H1 (cell line): Measurements from ENCODE around the gene RADIL. TPM values are rescaled to one million over a fixed set of nuclear protein-coding genes. Genes with fewer than 3 reads are reported as not detected.

ENCODE experiments used
- CTCF ChIA-PET: fragments of 300-600 bp; sonication (Branson Sonifier 250); formaldehyde crosslinking; loops from one replicate; lab custom pipeline; 2021; ENCODE audit not compliant: partially characterized antibody; lab: Charles Lee
- POLR2A ChIA-PET: fragments of 300-600 bp; sonication (Branson Sonifier 250); formaldehyde crosslinking; loops from one replicate; lab custom pipeline; 2021; ENCODE audit warnings: inconsistent platforms; ENCODE audit not compliant: partially characterized antibody; lab: Charles Lee
- DNase-seq, 2 experiments: peaks; one replicate each; pipeline versions ENCODE4 v3.0.0 to v3.0.0-alpha.2; 2010 to 2022; ENCODE audit warnings: low spot score in 2 of 2, low read depth in 1 of 2, mixed read lengths in 1 of 2
- FAIRE-seq: peaks from 2 replicates; lab custom pipeline; 2011; peaks lifted over from hg19 to GRCh38; lab: Jason Lieb, UNC
- H2AFZ ChIP-seq: 2 replicates; pipeline ENCODE4 v1.8.1; 2012; ENCODE audit warnings: low read length, inconsistent platforms
- H2AK5ac ChIP-seq: 2 replicates; pipeline ENCODE4 v1.6.1; 2013; ENCODE audit warnings: low read depth, low read length
- H2BK120ac ChIP-seq: replicated peaks from 2 replicates; pipeline ENCODE3; 2013; ENCODE audit warnings: low read depth, low read length, inconsistent platforms
- H2BK12ac ChIP-seq: 2 replicates; pipeline ENCODE4 v1.6.1; 2013; ENCODE audit warnings: low read depth, low read length
- H2BK15ac ChIP-seq: 2 replicates; pipeline ENCODE4 v1.6.1; 2013; ENCODE audit warnings: low read length
- H2BK20ac ChIP-seq: 2 replicates; pipeline ENCODE4 v1.6.1; 2013; ENCODE audit warnings: low read length
- H2BK5ac ChIP-seq: 2 replicates; pipeline ENCODE4 v1.6.1; 2013; ENCODE audit warnings: low read depth, low read length
- H3K14ac ChIP-seq: 2 replicates; pipeline ENCODE4 v1.6.1; 2013; ENCODE audit warnings: inconsistent platforms; ENCODE audit not compliant: insufficient read length
- H3K18ac ChIP-seq: 2 replicates; pipeline ENCODE4 v1.6.1; 2013; ENCODE audit warnings: low read length; ENCODE audit errors: extremely low read depth
- H3K23ac ChIP-seq: 2 replicates; pipeline ENCODE4 v1.6.1; 2013; ENCODE audit warnings: inconsistent platforms; ENCODE audit not compliant: insufficient read length
- H3K23me2 ChIP-seq: 2 replicates; pipeline ENCODE4 v1.6.1; 2013; ENCODE audit warnings: low read depth, low read length
- H3K27ac ChIP-seq: 2 replicates; pipeline ENCODE4 v1.6.1; 2011; ENCODE audit warnings: low read depth, low read length, inconsistent platforms
- H3K27me3 ChIP-seq, 4 experiments: replicated peaks in 1 of 4; 1 replicate in 1 of 4; 2 replicates in 3 of 4; pipeline versions ENCODE4 v1.6.1 to v1.8.1; 2011 to 2013; ENCODE audit warnings: low read length in 3 of 4, mild to moderate bottlenecking in 3 of 4, inconsistent platforms in 2 of 4, mixed read lengths in 2 of 4, moderate library complexity in 1 of 4; ENCODE audit not compliant: control insufficient read depth in 3 of 4, insufficient read depth in 3 of 4; ENCODE audit errors: extremely low read depth in 1 of 4
- H3K36me3 ChIP-seq, 4 experiments: 2 replicates each; pipeline versions ENCODE4 v1.6.1 to v1.8.1; 2011 to 2013; ENCODE audit warnings: mild to moderate bottlenecking in 4 of 4, low read length in 3 of 4, moderate library complexity in 2 of 4, control low read depth in 1 of 4, inconsistent platforms in 1 of 4; ENCODE audit not compliant: insufficient read depth in 4 of 4, control insufficient read depth in 2 of 4
- H3K4ac ChIP-seq: replicated peaks from 2 replicates; pipeline ENCODE3; 2013; ENCODE audit warnings: low read length, low read depth, mixed read lengths, inconsistent platforms; ENCODE audit not compliant: insufficient read length
- H3K4me1 ChIP-seq, 4 experiments: replicated peaks in 1 of 4; 1 replicate in 1 of 4; 2 replicates in 3 of 4; pipeline versions ENCODE4 v1.6.1 to v1.8.1; 2011 to 2013; ENCODE audit warnings: low read length in 3 of 4, inconsistent platforms in 2 of 4, mixed read lengths in 1 of 4; ENCODE audit not compliant: insufficient read depth in 4 of 4, control insufficient read depth in 3 of 4
- H3K4me2 ChIP-seq, 2 experiments: 2 replicates each; pipeline versions ENCODE4 v1.6.1 to v1.8.1; 2011 to 2013; ENCODE audit warnings: low read depth in 2 of 2, low read length in 2 of 2, control low read depth in 1 of 2, inconsistent platforms in 1 of 2, mild to moderate bottlenecking in 1 of 2; ENCODE audit not compliant: insufficient read depth in 1 of 2
- H3K4me3 ChIP-seq, 4 experiments: fragments of 200-600, 300-600 bp in 1 of 4; sonication (generic), shearing (Covaris generic), sonication (Bioruptor Twin) in 1 of 4; 2 replicates each; pipeline versions ENCODE4 v1.5.1 to v1.8.1; 2011 to 2016; ENCODE audit warnings: low read length in 4 of 4, low read depth in 3 of 4, control low read depth in 2 of 4, inconsistent platforms in 2 of 4, mild to moderate bottlenecking in 2 of 4, mixed read lengths in 1 of 4, moderate library complexity in 1 of 4; ENCODE audit not compliant: insufficient read depth in 2 of 4; ENCODE audit errors: extremely low read depth in 1 of 4
- H3K56ac ChIP-seq: replicated peaks from 2 replicates; pipeline ENCODE3; 2013; ENCODE audit warnings: low read depth, mild to moderate bottlenecking, mixed read lengths, low read length, inconsistent platforms; ENCODE audit not compliant: insufficient read length
- H3K79me1 ChIP-seq: 2 replicates; pipeline ENCODE4 v1.6.1; 2013; ENCODE audit warnings: low read depth, low read length, control low read depth
- H3K79me2 ChIP-seq, 2 experiments: 2 replicates each; pipeline versions ENCODE4 v1.6.1 to v1.8.1; 2012 to 2013; ENCODE audit warnings: low read length in 2 of 2, mild to moderate bottlenecking in 2 of 2, inconsistent platforms in 1 of 2; ENCODE audit not compliant: insufficient read depth in 2 of 2, control insufficient read depth in 1 of 2
- H3K9ac ChIP-seq, 4 experiments: replicated peaks in 1 of 4; 1 replicate in 1 of 4; 2 replicates in 3 of 4; pipeline versions ENCODE4 v1.6.1 to v1.8.1; 2011 to 2013; ENCODE audit warnings: low read depth in 3 of 4, low read length in 3 of 4, control low read depth in 2 of 4, mild to moderate bottlenecking in 2 of 4, moderate library complexity in 2 of 4, inconsistent platforms in 1 of 4; ENCODE audit errors: extremely low read depth in 1 of 4
- H3K9me3 ChIP-seq, 2 experiments: 2 replicates each; pipeline versions ENCODE4 v1.6.1 to v1.8.1; 2012 to 2013; ENCODE audit warnings: mild to moderate bottlenecking in 2 of 2, moderate library complexity in 2 of 2, control low read depth in 1 of 2, inconsistent platforms in 1 of 2, low read depth in 1 of 2, low read length in 1 of 2, mixed read lengths in 1 of 2; ENCODE audit not compliant: insufficient read depth in 2 of 2
- H4K20me1 ChIP-seq, 2 experiments: replicated peaks in 1 of 2; 2 replicates each; pipeline versions ENCODE3 to v1.8.1; 2011 to 2013; ENCODE audit warnings: inconsistent platforms in 2 of 2, low read length in 2 of 2, mild to moderate bottlenecking in 1 of 2; ENCODE audit not compliant: insufficient read depth in 2 of 2, control insufficient read depth in 1 of 2
- H4K5ac ChIP-seq: 2 replicates; pipeline ENCODE4 v1.6.1; 2013; ENCODE audit warnings: low read length, low read depth, mixed read lengths, inconsistent platforms; ENCODE audit not compliant: insufficient read length
- H4K8ac ChIP-seq: 2 replicates; pipeline ENCODE4 v1.8.0; 2013; ENCODE audit warnings: mild to moderate bottlenecking, moderate library complexity, low read length, inconsistent platforms; ENCODE audit not compliant: insufficient read depth; ENCODE audit errors: extremely low read depth
- H4K91ac ChIP-seq: replicated peaks from 2 replicates; pipeline ENCODE3; 2013; ENCODE audit warnings: low read length, mixed read lengths, inconsistent platforms; ENCODE audit not compliant: insufficient read length
- CBX8 ChIP-seq: fragments of 300-800, 300-1000 bp; sonication (generic); IDR thresholded peaks from 2 replicates; pipeline ENCODE4 v1.7.1; 2016; ENCODE audit warnings: low read depth, low read length, borderline replicate concordance
- GTF2F1 ChIP-seq: IDR thresholded peaks from 2 replicates; pipeline ENCODE4 v1.6.1; 2012; ENCODE audit warnings: low read depth, low read length, improper control_type of control experiment, borderline replicate concordance
- PHF8 ChIP-seq: fragments of 200-600 bp; sonication (generic); conservative IDR thresholded peaks from 2 replicates; pipeline ENCODE4 v1.7.1; 2012; ENCODE audit warnings: low read depth, mild to moderate bottlenecking, inconsistent platforms, low read length, moderate library complexity
- RAD21 ChIP-seq, 2 experiments: IDR thresholded peaks in 1 of 2; conservative IDR thresholded peaks in 1 of 2; 2 replicates each; pipeline ENCODE4 v1.6.1; 2011; ENCODE audit warnings: low read depth in 2 of 2, low read length in 2 of 2, improper control_type of control experiment in 1 of 2, inconsistent platforms in 1 of 2, mild to moderate bottlenecking in 1 of 2, moderate library complexity in 1 of 2
- ZNF274 ChIP-seq: IDR thresholded peaks from 2 replicates; pipeline ENCODE4 v1.7.0; 2012; ENCODE audit warnings: low read length, borderline replicate concordance; ENCODE audit errors: extremely low read depth
- WGBS, 2 experiments: shearing (Covaris generic) in 1 of 2; methylation state at CpG; one replicate each; pipeline versions ENCODE4 v1.1.6 to v1.1.7; 2013 to 2015; ENCODE audit warnings: low lambda C conversion rate in 2 of 2, mixed read lengths in 2 of 2, inconsistent platforms in 1 of 2, low coverage in 1 of 2, missing lambda C conversion rate in 1 of 2; ENCODE audit not compliant: insufficient replicate concordance in 2 of 2, insufficient coverage in 1 of 2, insufficient read length in 1 of 2; ENCODE audit errors: extremely low coverage in 1 of 2, missing lambda C conversion rate in 1 of 2; 5-methylcytosine and 5-hydroxymethylcytosine counted together
- polyA plus RNA-seq, 7 experiments: library from polyadenylated mRNA; depleted of rRNA in 3 of 7; stranded (reverse) in 5 of 7; unstranded in 2 of 7; fragments of >200 nt in 5 of 7; fragments of 200-250 nt in 2 of 7; gene quantifications; 1 replicate in 5 of 7; 2 replicates in 1 of 7; 4 replicates in 1 of 7; pipeline versions ENCODE4 v1.2.1 to v1.2.3, GENCODE V29; 2011 to 2013; ENCODE audit warnings: missing spikeins in 2 of 7, mixed read lengths in 2 of 7
- total RNA-seq: library from RNA; stranded (reverse); fragmentation: NEBNext Ultra II Directional; extraction: Animal tissue kit (Norgen Biotek cat#: 25700); gene quantifications from 2 replicates; pipeline ENCODE4 v1.2.1, GENCODE V29; 2021
- TF ChIP-seq, protein P1 (sequence below), 3 experiments: IDR thresholded peaks; 1 replicate in 2 of 3; 2 replicates in 1 of 3; pipeline versions ENCODE4 v1.5.1 to v1.6.1; 2011; ENCODE audit warnings: low read length in 3 of 3, mild to moderate bottlenecking in 3 of 3, inconsistent platforms in 2 of 3, low read depth in 1 of 3, moderate library complexity in 1 of 3; ENCODE audit not compliant: insufficient read depth in 1 of 3; ENCODE audit errors: control extremely low read depth in 1 of 3

The RADIL gene
- total and polyA plus RNA-seq, 2 of the 8 experiments (the other 6 are each of a cell fraction or from before 2014, with no cell fraction given) = 5.0 to 5.4 TPM

DNA sequence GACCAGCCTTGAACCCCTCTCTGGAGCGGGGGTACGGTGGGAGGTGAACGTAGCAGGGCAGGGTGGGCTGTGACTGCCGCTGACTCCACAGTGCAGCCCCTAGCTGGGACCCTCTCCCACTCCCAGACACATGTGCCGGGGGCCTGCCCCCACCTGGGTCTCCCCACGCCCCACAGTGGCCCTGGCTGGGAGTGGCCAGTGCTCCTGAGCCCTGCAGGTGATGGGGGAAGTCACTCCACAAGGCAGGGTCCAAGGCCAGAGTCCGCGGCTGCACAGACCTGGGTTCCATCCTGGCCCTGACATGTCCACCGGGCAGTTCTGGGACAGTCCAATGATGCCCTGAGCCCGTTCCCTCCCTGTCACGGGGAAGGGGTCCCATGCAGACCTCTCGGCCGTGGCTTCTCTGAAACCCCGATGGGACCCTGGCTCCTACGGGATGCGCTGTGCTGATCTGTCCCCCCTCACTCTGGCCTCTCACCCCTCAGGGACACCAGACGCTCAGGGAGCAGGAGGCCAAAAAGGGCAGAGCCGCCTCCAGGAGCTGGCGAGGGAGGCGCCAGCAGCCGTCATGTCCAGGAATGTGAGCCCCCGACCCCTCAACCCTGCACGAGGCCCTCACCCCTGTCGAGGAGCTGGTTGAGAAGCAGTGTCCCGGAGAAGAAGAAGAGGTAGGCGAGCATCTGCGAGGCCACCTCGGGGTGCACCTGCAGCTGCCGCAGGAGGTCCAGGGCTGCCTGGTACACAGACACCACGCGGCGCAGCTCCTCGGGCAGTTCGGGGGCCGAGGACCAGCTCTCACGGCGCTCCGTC is 67.7 kb downstream of the RADIL start:
- Histone ChIP-seq H2BK5ac (no peak overlapping the region), H2BK120ac (no peak overlapping the region), H3K27ac (no peak overlapping the region)

More for the DNA sequence above, 67.7 kb downstream of the RADIL start:
- FAIRE-seq (no peak), DNase-seq (peak in 1 of 2 experiments; percentile 61)
- Histone ChIP-seq H2AK5ac (no peak overlapping the region), H3K23ac (no peak overlapping the region), H3K14ac (no peak overlapping the region), H3K23me2 (no peaks in the 10 kb centered on the region), H4K91ac (no peak overlapping the region), H2AFZ (no peak overlapping the region), H3K18ac (no peak overlapping the region), H2BK20ac (no peak overlapping the region), H2BK12ac (no peak overlapping the region), H4K5ac (no peak overlapping the region), H3K36me3 (no peaks in the 10 kb centered on the region), H3K9me3 (no peaks in the 10 kb centered on the region), H3K56ac (no peak overlapping the region), H4K20me1 (peaks cover 0 to 2% of the 10 kb centered on the region in 2 experiments), H3K4me1 (no peaks in the 10 kb centered on the region), H3K4me3 (no peak overlapping the region), H3K27me3 (no peaks in the 10 kb centered on the region), H3K79me2 (no peaks in the 10 kb centered on the region), H3K4ac (no peak overlapping the region), H3K4me2 (no peak overlapping the region), H2BK15ac (no peak overlapping the region), H3K79me1 (no peaks in the 10 kb centered on the region), H4K8ac (peak overlapping the region; percentile 71), H3K9ac (no peak overlapping the region)
- ChIA-PET CTCF (interaction anchor here (0.6 to 4.8 kb wide), 20 partner anchors 8 to 273 kb away, joined by 3 to 59 read pairs (median 3); no protein-coding TSS in a partner anchor), POLR2A (interaction anchor here (0.6 to 1.3 kb wide), 4 partner anchors 9 to 163 kb away, joined by 3 to 4 read pairs (median 4); no protein-coding TSS in a partner anchor)
- no peak for TF ChIP-seq PHF8
- TF ChIP-seq ZNF274 = no peak
- TF ChIP-seq GTF2F1 = no peak
- TF ChIP-seq, protein P1, sequence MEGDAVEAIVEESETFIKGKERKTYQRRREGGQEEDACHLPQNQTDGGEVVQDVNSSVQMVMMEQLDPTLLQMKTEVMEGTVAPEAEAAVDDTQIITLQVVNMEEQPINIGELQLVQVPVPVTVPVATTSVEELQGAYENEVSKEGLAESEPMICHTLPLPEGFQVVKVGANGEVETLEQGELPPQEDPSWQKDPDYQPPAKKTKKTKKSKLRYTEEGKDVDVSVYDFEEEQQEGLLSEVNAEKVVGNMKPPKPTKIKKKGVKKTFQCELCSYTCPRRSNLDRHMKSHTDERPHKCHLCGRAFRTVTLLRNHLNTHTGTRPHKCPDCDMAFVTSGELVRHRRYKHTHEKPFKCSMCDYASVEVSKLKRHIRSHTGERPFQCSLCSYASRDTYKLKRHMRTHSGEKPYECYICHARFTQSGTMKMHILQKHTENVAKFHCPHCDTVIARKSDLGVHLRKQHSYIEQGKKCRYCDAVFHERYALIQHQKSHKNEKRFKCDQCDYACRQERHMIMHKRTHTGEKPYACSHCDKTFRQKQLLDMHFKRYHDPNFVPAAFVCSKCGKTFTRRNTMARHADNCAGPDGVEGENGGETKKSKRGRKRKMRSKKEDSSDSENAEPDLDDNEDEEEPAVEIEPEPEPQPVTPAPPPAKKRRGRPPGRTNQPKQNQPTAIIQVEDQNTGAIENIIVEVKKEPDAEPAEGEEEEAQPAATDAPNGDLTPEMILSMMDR (IDR thresholded peaks at IDR 0.05; ENCODE audit: control extremely low read depth in 1 of 3, insufficient read depth in 1 of 3, low read depth in 1 of 3, low read length in 3 of 3) = peak; percentile 38 to 59 (median 38); a peak in 3 of 4 replicates
- no peak for TF ChIP-seq CBX8
- TF ChIP-seq RAD21 (IDR thresholded peaks at IDR 0.05 in 1 of 2, conservative IDR thresholded peaks at IDR 0.05 in 1 of 2; ENCODE audit: low read depth in 2 of 2, low read length in 2 of 2) = peak in 1 of 2 experiments; percentile 36; a peak in 2 of 4 replicates
- 86% methylated on average over 31 of the region's 38 CpGs; no CpG with 5 or more reads in 1 of the 2 experiments for WGBS, 2 experiments
